Spleen (tissue), 3 donors: Measurements from ENCODE around the gene SCFD2.

Experiments
- POLR2A ChIP-seq, 3 donors: fragments of 450-650 bp; IDR thresholded peaks; one replicate each; pipeline ENCODE4 v1.5.1; 2017; ENCODE audit warnings: antibody characterized with exemption in 3 of 3, mild to moderate bottlenecking in 1 of 3
- POLR2AphosphoS5 ChIP-seq, 3 donors: sonication (generic); formaldehyde crosslinking; IDR thresholded peaks; one replicate each; pipeline ENCODE4 v1.5.1; 2017; ENCODE audit warnings: antibody characterized with exemption in 3 of 3

DNA sequence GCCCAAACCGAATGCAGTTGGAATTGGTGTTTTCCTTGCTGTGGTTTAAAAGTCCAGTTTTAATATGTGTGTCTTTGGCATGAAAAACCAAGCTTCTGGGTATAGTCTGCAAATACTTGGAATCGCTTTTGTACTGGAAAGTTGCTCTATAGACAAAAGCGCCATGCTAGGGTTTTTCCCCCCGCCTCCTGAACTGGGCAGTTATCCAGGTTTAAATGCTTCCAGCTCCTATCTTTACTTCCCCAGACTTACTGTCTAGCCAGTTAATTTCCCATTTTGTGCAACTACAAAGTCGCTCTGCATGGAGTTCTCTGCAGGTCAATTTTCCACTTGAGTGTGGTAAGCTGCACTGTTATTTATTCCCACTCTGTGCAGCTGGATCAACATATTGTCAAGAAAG, 501.1 kb downstream of the SCFD2 start:
- TF ChIP-seq POLR2AphosphoS5 (IDR thresholded peaks at IDR 0.05) (no peak), POLR2A (IDR thresholded peaks at IDR 0.05) (no peak)
